ENCODE measurements around the gene SYT14. TPM values are rescaled to one million over a fixed set of nuclear protein-coding genes. Genes with fewer than 3 reads are reported as not detected.
A peak's percentile ranks its signal among the peaks of the same experiment; 100 is the strongest.
"Not testable (repeated sequence)": the region's sequence is repeated elsewhere in the genome, so short reads cannot be mapped to it uniquely, and the experiment has no call there.

The SYT14 gene
- total RNA-seq, 1 donor from 2014 or later, result 1.8 TPM

GRCh38 chr1:210099921-210100320 lies 161.9 kb downstream of the SYT14 start:
- DNase-seq (ENCODE audit: extremely low read depth, low read depth, low spot score), result no peak

- no peak for DNase-seq (ENCODE audit: extremely low read depth, low read depth, low spot score)
Measured at GRCh38 chr1:210104103-210104502, 166.1 kb downstream of the SYT14 start.

GRCh38 chr1:210112906-210113305 lies 174.9 kb downstream of the SYT14 start:
- not testable (repeated sequence) for DNase-seq (ENCODE audit: extremely low read depth, low read depth, low spot score)

- DNase-seq (ENCODE audit: extremely low read depth, low read depth, low spot score), result no peak
Measured at GRCh38 chr1:210117198-210117597, 179.2 kb downstream of the SYT14 start.

- no peak for DNase-seq (ENCODE audit: extremely low read depth, low read depth, low spot score)
Measured at GRCh38 chr1:210117681-210118170, 179.7 kb downstream of the SYT14 start.

GRCh38 chr1:210123383-210123782 lies 185.4 kb downstream of the SYT14 start:
- DNase-seq (ENCODE audit: extremely low read depth, low read depth, low spot score), result no peak

GRCh38 chr1:210123924-210124589 lies 186.0 kb downstream of the SYT14 start:
- no peak for DNase-seq (ENCODE audit: extremely low read depth, low read depth, low spot score)

- DNase-seq (ENCODE audit: extremely low read depth, low read depth, low spot score), result no peak
Measured at GRCh38 chr1:210124736-210125135, 186.7 kb downstream of the SYT14 start.

GRCh38 chr1:210125143-210125542 lies 187.1 kb downstream of the SYT14 start:
- DNase-seq (ENCODE audit: extremely low read depth, low read depth, low spot score), result no peak

- no peak for DNase-seq (ENCODE audit: extremely low read depth, low read depth, low spot score)
Measured at GRCh38 chr1:210129092-210129491, 191.1 kb downstream of the SYT14 start.

GRCh38 chr1:210129759-210130158 lies 191.7 kb downstream of the SYT14 start:
- no peak for DNase-seq (ENCODE audit: extremely low read depth, low read depth, low spot score)

GRCh38 chr1:210132582-210132981 lies 194.6 kb downstream of the SYT14 start:
- peak; percentile 10 for DNase-seq (ENCODE audit: extremely low read depth, low read depth, low spot score)

- peak; percentile 50 for DNase-seq (ENCODE audit: extremely low read depth, low read depth, low spot score)
Measured at GRCh38 chr1:210143465-210144062, 205.5 kb downstream of the SYT14 start.

- no peak for DNase-seq (ENCODE audit: extremely low read depth, low read depth, low spot score)
Measured at GRCh38 chr1:210144736-210145135, 206.7 kb downstream of the SYT14 start.

- no peak for DNase-seq (ENCODE audit: extremely low read depth, low read depth, low spot score)
Measured at GRCh38 chr1:210151052-210151672, 213.1 kb downstream of the SYT14 start.

GRCh38 chr1:210159211-210159610 lies 221.2 kb downstream of the SYT14 start:
- DNase-seq (ENCODE audit: extremely low read depth, low read depth, low spot score), result no peak

GRCh38 chr1:210170220-210170619 lies 232.2 kb downstream of the SYT14 start:
- DNase-seq (ENCODE audit: extremely low read depth, low read depth, low spot score), result no peak

- DNase-seq (ENCODE audit: extremely low read depth, low read depth, low spot score), result no peak
Measured at GRCh38 chr1:210174133-210174532, 236.1 kb downstream of the SYT14 start.

- no peak for DNase-seq (ENCODE audit: extremely low read depth, low read depth, low spot score)
Measured at GRCh38 chr1:210185063-210185462, 247.0 kb downstream of the SYT14 start.

GRCh38 chr1:210187849-210188606 lies 250.0 kb downstream of the SYT14 start:
- DNase-seq (ENCODE audit: extremely low read depth, low read depth, low spot score), result not testable (repeated sequence)

- no peak for DNase-seq (ENCODE audit: extremely low read depth, low read depth, low spot score)
Measured at GRCh38 chr1:210189426-210189825, 251.4 kb downstream of the SYT14 start.
